K562 (cell line): ENCODE results near the gene GINS2. TPM values are rescaled to one million over a fixed set of nuclear protein-coding genes. Genes with fewer than 3 reads are reported as not detected.
A peak's percentile ranks its signal among the peaks of the same experiment; 100 is the strongest.

ENCODE experiments used
- ATF6 ChIP-seq: sonication (generic); formaldehyde crosslinking; IDR thresholded peaks from 2 replicates; pipeline ENCODE4 v1.4.0; 2020; ENCODE audit warnings: mild to moderate bottlenecking, missing genetic modification reagents
- BCLAF1 ChIP-seq, 2 experiments: fragments of 450-650 bp in 1 of 2; IDR thresholded peaks; 2 replicates each; pipeline ENCODE4 v1.6.1; 2011 to 2017; ENCODE audit warnings: low read depth in 2 of 2, antibody characterized with exemption in 1 of 2, borderline replicate concordance in 1 of 2, low read length in 1 of 2, mild to moderate bottlenecking in 1 of 2, mixed read lengths in 1 of 2; ENCODE audit not compliant: control insufficient read depth in 1 of 2
- DIDO1 ChIP-seq: fragments of 450-650 bp; IDR thresholded peaks from 2 replicates; pipeline ENCODE4 v1.6.1; 2016; ENCODE audit warnings: low read depth, missing biosample characterization, missing genetic modification characterization
- ETV6 ChIP-seq, 3 experiments: fragments of 150-350 bp in 1 of 3; sonication (generic) in 1 of 3; formaldehyde crosslinking in 1 of 3; IDR thresholded peaks; 2 replicates each; pipeline versions ENCODE4 v1.6.1 to v1.8.0; 2014 to 2022; ENCODE audit warnings: borderline replicate concordance in 2 of 3, low read depth in 2 of 3, antibody characterized with exemption in 1 of 3, low read length in 1 of 3, mild to moderate bottlenecking in 1 of 3, missing genetic modification reagents in 1 of 3
- HDAC2 ChIP-seq: fragments of 450-650 bp; IDR thresholded peaks from 2 replicates; pipeline ENCODE4 v1.6.1; 2016; ENCODE audit warnings: mild to moderate bottlenecking
- HDGF ChIP-seq: fragments of 450-650 bp; IDR thresholded peaks from 2 replicates; pipeline ENCODE4 v1.6.1; 2016
- KHSRP ChIP-seq: fragments of 450-650 bp; IDR thresholded peaks from 2 replicates; pipeline ENCODE4 v1.6.1; 2017
- LARP7 ChIP-seq: fragments of 450-650 bp; IDR thresholded peaks from 2 replicates; pipeline ENCODE4 v1.6.1; 2016
- MITF ChIP-seq: IDR thresholded peaks from 2 replicates; pipeline ENCODE4 v1.6.1; 2014; ENCODE audit warnings: antibody characterized with exemption
- MTA3 ChIP-seq: fragments of 450-650 bp; formaldehyde crosslinking; IDR thresholded peaks from 2 replicates; pipeline ENCODE4 v1.6.1; 2017; ENCODE audit warnings: mild to moderate bottlenecking, borderline replicate concordance
- MTF1 ChIP-seq: fragments of 250-450 bp; sonication (Bioruptor Pico); IDR thresholded peaks from 2 replicates; pipeline ENCODE4 v1.9.0; 2021; ENCODE audit warnings: moderate library complexity, mild to moderate bottlenecking, inconsistent platforms, borderline replicate concordance
- NFIX ChIP-seq: fragments of 250-450 bp; sonication (Bioruptor Pico); IDR thresholded peaks from 2 replicates; pipeline ENCODE4 v1.4.0; 2020; ENCODE audit warnings: low read depth, mild to moderate bottlenecking, moderate library complexity
- NR0B1 ChIP-seq: fragments of 450-650 bp; IDR thresholded peaks from one replicate; pipeline ENCODE4 v1.6.1; 2018; ENCODE audit warnings: mild to moderate bottlenecking, moderate library complexity; ENCODE audit not compliant: partially characterized antibody
- TARDBP ChIP-seq: fragments of 450-650 bp; IDR thresholded peaks from 2 replicates; pipeline ENCODE4 v1.6.1; 2016
- U2AF2 ChIP-seq: fragments of 200-400 bp; formaldehyde crosslinking; optimal IDR thresholded peaks from 2 replicates; pipeline ENCODE3; 2017; ENCODE audit warnings: low read depth, mild to moderate bottlenecking, low read length
- ZBTB1 ChIP-seq: sonication (generic); formaldehyde crosslinking; IDR thresholded peaks from 2 replicates; pipeline ENCODE4 v1.8.1; 2023; ENCODE audit warnings: missing genetic modification reagents, low read depth, mild to moderate bottlenecking, borderline replicate concordance
- ZFP1 ChIP-seq: fragments of 450-650 bp; formaldehyde crosslinking; IDR thresholded peaks from 2 replicates; pipeline ENCODE4 v1.4.0; 2020; ENCODE audit warnings: mild to moderate bottlenecking, mixed read lengths
- ZNF146 ChIP-seq: IDR thresholded peaks from one replicate; pipeline ENCODE4 v1.6.1; 2018; ENCODE audit warnings: missing compliant biosample characterization; ENCODE audit not compliant: unreplicated experiment
- ZNF384 ChIP-seq: IDR thresholded peaks from 2 replicates; pipeline ENCODE4 v1.6.1; 2012; ENCODE audit warnings: low read depth, low read length, improper control_type of control experiment
- ZNF699 ChIP-seq: fragments of 250-450 bp; sonication (Bioruptor Pico); IDR thresholded peaks from 2 replicates; pipeline ENCODE4 v1.8.0; 2021; ENCODE audit warnings: mild to moderate bottlenecking, moderate library complexity; ENCODE audit not compliant: insufficient replicate concordance
- polyA plus RNA-seq, 8 experiments: library from polyadenylated mRNA; depleted of rRNA in 4 of 8; stranded (reverse) in 5 of 8; unstranded in 3 of 8; fragments of >200 nt; fragmentation: Nextera tagmentation in 2 of 8; fragmentation: Illumina TruSeq in 1 of 8; extraction: Ambion mirVana in 2 of 8; extraction: Trizol in 1 of 8; gene quantifications; 2 replicates each; pipeline versions ENCODE4 v1.2.1 to v1.2.3, GENCODE V29; 2011 to 2014; ENCODE audit warnings: inconsistent platforms in 1 of 8, missing spikeins in 1 of 8
- total RNA-seq, 7 experiments: library from RNA; depleted of rRNA in 6 of 7; stranded (reverse); fragments of >200 nt in 6 of 7; fragmentation: Illumina TruSeq in 2 of 7; extraction: Trizol in 2 of 7; gene quantifications; 2 replicates each; pipeline versions ENCODE4 v1.2.1 to v1.2.3, GENCODE V29; 2011 to 2021; ENCODE audit warnings: low replicate concordance in 1 of 7

GINS2 gene
- total and polyA plus RNA-seq, 9 of the 15 experiments (the other 6 are each of a cell fraction or from before 2014, with no cell fraction given), result 40.4 to 76.2 (median 44.6) TPM

- TF ChIP-seq BCLAF1 (IDR thresholded peaks at IDR 0.05; ENCODE audit: borderline replicate concordance in 1 of 2, control insufficient read depth in 1 of 2, low read depth in 2 of 2, low read length in 1 of 2) (no peak), LARP7 (no peak), NFIX (CRISPR knock-in tag) (no peak), DIDO1 (no peak), TARDBP (no peak), ZNF146 (CRISPR knock-in tag) (no peak), U2AF2 (no peak), ETV6 (IDR thresholded peaks at IDR 0.05; ENCODE audit: borderline replicate concordance in 1 of 2, low read depth in 2 of 2, low read length in 1 of 2) (no peak), ETV6 (CRISPR knock-in tag; IDR thresholded peaks at IDR 0.05; ENCODE audit: borderline replicate concordance) (no peak), MTF1 (CRISPR knock-in tag) (no peak), ZBTB1 (no peak), ZFP1 (CRISPR knock-in tag) (no peak), HDGF (no peak), ATF6 (CRISPR knock-in tag) (peak; percentile 39; the same call in 1 of the 2 replicates), MITF (no peak), ZNF699 (CRISPR knock-in tag) (no peak), NR0B1 (no peak), HDAC2 (no peak), MTA3 (peak; percentile 41; the same call in 1 of the 2 replicates), ZNF384 (no peak), KHSRP (no peak)
Observed at GRCh38 chr16:85688586-85689284, at the start of gene GINS2 (continued).
